Measurements from ENCODE around the gene ATRIP. TPM values are rescaled to one million over a fixed set of nuclear protein-coding genes. Genes with fewer than 3 reads are reported as not detected.
A peak's percentile ranks its signal among the peaks of the same experiment; 100 is the strongest.

The ATRIP gene
- total RNA-seq, 6 experiments from 2014 or later, result 7.0 to 10.5 (median 8.2) TPM

DNA sequence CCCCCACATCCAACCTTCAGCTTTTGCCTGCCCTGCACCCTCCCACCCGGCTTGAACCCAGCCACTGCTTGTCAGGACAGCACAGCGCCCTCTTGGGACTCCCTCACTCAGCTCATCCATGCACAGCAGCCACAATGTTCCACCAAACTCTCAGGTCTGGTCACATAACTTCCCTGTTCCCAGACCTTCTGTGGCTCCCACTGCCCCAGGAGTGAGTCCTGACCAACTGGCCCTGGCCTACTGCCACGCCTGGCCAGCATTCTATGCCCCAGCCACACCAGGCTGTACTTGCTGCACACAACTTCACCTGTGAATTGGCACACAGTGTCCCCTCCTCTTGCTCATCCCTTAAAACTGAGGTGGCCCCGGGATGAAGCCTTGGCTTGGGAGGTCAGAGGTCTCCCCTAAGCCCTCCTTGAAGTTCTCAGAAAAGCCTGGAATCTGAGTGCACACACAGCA is 37.7 kb upstream of the ATRIP start:
- DNase-seq, result no peak
- H3K36me3 Mint-ChIP-seq (ENCODE audit: low read depth), result no peaks in the 10 kb centered on the region

DNA sequence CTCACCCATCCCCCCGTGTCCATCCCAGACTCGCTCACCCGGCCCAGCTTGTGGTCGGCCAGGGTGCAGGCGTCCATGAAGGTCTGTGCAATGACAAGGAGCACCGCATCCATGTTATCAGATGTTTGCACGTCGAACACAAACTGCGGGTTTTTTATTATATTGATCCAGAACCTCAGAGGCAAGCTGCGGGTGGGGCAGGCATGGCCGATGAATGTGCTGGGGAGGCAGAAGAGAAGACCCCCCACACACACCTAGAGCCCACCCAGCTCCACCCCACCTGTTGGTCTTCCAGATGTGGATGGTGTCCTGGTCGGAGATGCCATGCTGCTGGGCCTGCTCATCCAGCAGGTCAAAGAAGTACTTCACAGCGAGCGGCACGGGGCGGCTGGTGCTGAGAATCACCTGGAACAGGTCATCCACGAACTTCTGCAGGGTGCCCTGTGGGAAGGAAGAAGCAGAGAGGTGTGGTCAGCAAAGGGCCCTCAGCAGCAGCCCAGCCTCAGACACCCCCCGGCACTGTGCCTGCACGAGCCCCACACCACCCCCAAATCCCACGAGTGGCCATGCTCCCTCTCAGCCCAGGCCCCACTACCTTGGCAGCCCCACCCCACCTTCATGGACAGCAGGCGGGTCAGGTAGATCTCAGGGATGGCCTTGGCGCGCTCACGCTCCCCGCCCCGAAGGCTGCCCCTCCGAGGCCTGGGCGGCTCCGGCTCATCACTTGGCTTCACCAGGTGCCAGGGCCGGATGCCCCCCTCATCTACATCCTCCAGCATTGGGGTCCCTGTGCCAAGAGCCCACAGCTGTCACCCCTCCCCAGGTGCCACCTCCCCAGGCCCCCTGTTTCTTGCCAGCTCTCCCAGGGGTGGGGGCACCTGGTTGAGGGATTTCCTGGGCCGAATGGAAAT is 37.0 kb upstream of the ATRIP start:
- no peaks in the 10 kb centered on the region for H3K4me1 Mint-ChIP-seq (ENCODE audit: low read depth)
- H3K27ac Mint-ChIP-seq, result no peak overlapping the region
- H3K9me3 Mint-ChIP-seq, result no peaks in the 10 kb centered on the region
- no peaks in the 10 kb centered on the region for H3K36me3 Mint-ChIP-seq (ENCODE audit: low read depth)
- H3K4me3 Mint-ChIP-seq, result no peak overlapping the region
- TF ChIP-seq, protein P1, sequence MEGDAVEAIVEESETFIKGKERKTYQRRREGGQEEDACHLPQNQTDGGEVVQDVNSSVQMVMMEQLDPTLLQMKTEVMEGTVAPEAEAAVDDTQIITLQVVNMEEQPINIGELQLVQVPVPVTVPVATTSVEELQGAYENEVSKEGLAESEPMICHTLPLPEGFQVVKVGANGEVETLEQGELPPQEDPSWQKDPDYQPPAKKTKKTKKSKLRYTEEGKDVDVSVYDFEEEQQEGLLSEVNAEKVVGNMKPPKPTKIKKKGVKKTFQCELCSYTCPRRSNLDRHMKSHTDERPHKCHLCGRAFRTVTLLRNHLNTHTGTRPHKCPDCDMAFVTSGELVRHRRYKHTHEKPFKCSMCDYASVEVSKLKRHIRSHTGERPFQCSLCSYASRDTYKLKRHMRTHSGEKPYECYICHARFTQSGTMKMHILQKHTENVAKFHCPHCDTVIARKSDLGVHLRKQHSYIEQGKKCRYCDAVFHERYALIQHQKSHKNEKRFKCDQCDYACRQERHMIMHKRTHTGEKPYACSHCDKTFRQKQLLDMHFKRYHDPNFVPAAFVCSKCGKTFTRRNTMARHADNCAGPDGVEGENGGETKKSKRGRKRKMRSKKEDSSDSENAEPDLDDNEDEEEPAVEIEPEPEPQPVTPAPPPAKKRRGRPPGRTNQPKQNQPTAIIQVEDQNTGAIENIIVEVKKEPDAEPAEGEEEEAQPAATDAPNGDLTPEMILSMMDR (IDR thresholded peaks at IDR 0.05), result no peak
- no peak for DNase-seq
- H3K27me3 Mint-ChIP-seq (ENCODE audit: insufficient read depth), result no peaks in the 10 kb centered on the region; the same call in 1 of the 2 replicates

More for the DNA sequence above, 37.7 kb upstream of the ATRIP start:
- no peaks in the 10 kb centered on the region for H3K4me1 Mint-ChIP-seq (ENCODE audit: low read depth)
- no peak overlapping the region for H3K4me3 Mint-ChIP-seq
- TF ChIP-seq, protein P1 (IDR thresholded peaks at IDR 0.05), result peak; percentile 47
- no peaks in the 10 kb centered on the region; the same call in 1 of the 2 replicates for H3K27me3 Mint-ChIP-seq (ENCODE audit: insufficient read depth)
- H3K9me3 Mint-ChIP-seq, result no peaks in the 10 kb centered on the region
- no peak overlapping the region for H3K27ac Mint-ChIP-seq

DNA sequence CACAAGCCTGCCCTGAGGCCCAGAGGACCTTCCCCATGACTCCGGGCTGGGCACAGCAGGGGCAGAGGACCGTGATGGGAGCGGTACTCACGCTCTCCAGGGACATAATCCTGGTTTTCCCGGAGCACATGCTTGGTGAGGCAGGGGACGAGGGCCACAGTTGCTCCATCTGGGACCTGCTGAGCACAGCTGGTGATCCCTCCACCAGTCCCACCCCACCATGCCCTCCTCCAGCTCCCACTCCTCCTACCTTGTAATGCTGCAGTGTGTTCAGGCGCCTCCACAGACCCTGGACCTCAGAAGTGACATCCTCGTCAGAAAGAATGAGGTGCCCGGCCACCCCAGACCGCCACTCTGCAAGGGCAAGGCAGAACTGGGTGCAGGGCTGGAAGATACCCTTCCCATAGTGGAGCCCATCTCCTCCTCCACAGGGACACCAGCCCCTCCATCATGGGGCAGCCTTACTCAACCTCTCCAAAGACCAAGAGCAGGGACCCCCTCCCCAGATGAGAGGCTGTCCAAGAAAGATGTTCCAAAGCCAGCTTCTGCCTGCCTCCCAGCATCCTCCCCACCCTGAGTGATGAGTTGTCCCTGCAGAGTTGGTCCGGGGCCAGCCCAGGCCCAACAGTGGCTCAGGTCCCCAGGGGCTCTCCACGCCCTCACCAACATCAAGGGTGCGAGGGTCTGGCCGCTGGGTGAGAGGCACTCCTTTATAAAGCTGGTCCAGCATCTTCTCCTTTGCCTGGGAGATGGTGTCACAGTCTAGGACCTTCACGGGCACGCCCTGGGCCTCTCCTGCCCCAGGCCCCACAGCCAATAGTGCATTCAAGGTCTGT is 36.1 kb upstream of the ATRIP start:
- no peak for DNase-seq
- H3K4me3 Mint-ChIP-seq, result no peak overlapping the region
- H3K36me3 Mint-ChIP-seq (ENCODE audit: low read depth), result no peaks in the 10 kb centered on the region
- no peaks in the 10 kb centered on the region for H3K9me3 Mint-ChIP-seq
- H3K4me1 Mint-ChIP-seq (ENCODE audit: low read depth), result no peaks in the 10 kb centered on the region
- H3K27me3 Mint-ChIP-seq (ENCODE audit: insufficient read depth), result no peaks in the 10 kb centered on the region; the same call in 1 of the 2 replicates
- H3K27ac Mint-ChIP-seq, result no peak overlapping the region
- TF ChIP-seq, protein P1 (IDR thresholded peaks at IDR 0.05), result no peak

DNA sequence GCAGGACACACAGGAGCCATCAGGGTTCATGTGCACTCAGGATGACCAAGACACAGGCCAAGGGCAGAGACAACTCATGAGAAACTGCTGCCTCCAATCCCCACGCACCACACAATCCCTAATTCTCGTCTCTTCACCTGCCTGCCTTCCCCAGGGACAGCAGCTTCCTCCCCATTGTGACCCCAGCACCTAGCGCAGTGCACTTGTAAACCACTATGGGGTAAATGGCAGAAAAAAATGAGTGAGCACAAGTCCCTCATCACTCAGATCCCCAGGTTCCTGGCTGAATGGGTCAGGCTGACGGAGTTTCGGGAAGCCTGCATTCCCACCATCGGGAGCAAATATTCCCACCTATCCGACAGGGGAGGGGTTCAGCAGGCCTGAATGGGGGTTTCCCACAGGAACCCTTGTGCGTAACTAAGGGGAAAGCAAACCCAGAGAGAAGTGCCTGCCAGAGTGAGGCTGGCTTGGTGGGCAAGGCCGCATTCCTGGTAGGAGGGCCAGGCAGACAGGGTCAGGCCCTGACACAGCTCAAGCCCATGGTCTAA is 35.4 kb upstream of the ATRIP start:
- Mint-ChIP-seq H3K27me3 (ENCODE audit: insufficient read depth) (no peaks in the 10 kb centered on the region; the same call in 1 of the 2 replicates), H3K9me3 (no peaks in the 10 kb centered on the region), H3K27ac (no peak overlapping the region), H3K4me1 (ENCODE audit: low read depth) (no peaks in the 10 kb centered on the region), H3K4me3 (no peak overlapping the region), H3K36me3 (ENCODE audit: low read depth) (no peaks in the 10 kb centered on the region)
- no peak for DNase-seq
- TF ChIP-seq, protein P1 (IDR thresholded peaks at IDR 0.05), result no peak

DNA sequence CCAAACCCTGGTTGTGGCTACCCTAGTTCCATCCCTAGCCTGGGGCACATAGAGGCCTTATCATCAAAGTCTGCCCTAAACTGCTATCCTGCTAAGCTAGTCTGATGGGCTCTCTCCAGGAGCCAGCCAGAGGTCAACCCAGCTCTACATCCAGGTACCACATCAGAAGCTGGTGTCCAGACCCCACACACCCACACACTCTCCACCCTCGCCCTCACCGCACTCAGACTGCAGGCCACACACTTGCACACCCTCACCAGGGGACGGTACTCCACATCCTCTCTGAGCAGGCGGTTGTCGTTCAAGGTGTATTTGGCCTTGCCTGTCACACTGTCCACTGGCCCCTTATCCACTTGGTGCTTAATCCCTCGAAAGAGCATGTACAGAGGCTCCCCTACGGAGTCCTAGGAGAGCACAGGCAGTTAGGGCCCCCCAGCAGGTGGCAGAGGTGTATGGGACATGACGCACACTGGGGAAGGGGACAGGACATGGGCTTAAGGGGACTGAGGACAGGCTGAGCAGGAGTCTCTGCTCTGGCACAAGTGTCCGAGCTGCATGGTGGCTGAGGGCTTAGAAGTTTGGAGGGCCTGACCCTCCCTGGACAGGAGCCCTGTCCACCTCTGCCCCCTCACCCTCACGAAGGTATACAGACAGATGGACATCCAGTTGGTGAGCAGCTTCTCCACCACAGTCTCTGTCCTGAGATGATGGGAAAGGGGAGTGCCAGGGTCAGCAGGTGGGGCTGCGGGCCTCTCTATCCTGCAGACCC is 34.7 kb upstream of the ATRIP start:
- no peak for DNase-seq
- Mint-ChIP-seq H3K9me3 (no peaks in the 10 kb centered on the region), H3K27ac (no peak overlapping the region), H3K4me3 (no peak overlapping the region), H3K27me3 (ENCODE audit: insufficient read depth) (no peaks in the 10 kb centered on the region; the same call in 1 of the 2 replicates), H3K4me1 (ENCODE audit: low read depth) (no peaks in the 10 kb centered on the region), H3K36me3 (ENCODE audit: low read depth) (no peaks in the 10 kb centered on the region)
- TF ChIP-seq, protein P1 (IDR thresholded peaks at IDR 0.05), result no peak

All from HFFc6 (cell line).